Stimulated activated CD8-positive, alpha-beta memory T cell treated with anti-CD3 and anti-CD28 coated beads, Interleukin-7, amount 100 ng/mL, for 1 hour (primary cell): ENCODE measurements around the gene TBXAS1.
"Not testable (repeated sequence)": the region's sequence is repeated elsewhere in the genome, so short reads cannot be mapped to it uniquely, and the experiment has no call there.

Experiments used
- DNase-seq, 2 donors: peaks; one replicate each; pipeline ENCODE4 v3.0.0-alpha.2; 2020; ENCODE audit warnings: low read depth in 2 of 2

The TBXAS1 gene

DNA sequence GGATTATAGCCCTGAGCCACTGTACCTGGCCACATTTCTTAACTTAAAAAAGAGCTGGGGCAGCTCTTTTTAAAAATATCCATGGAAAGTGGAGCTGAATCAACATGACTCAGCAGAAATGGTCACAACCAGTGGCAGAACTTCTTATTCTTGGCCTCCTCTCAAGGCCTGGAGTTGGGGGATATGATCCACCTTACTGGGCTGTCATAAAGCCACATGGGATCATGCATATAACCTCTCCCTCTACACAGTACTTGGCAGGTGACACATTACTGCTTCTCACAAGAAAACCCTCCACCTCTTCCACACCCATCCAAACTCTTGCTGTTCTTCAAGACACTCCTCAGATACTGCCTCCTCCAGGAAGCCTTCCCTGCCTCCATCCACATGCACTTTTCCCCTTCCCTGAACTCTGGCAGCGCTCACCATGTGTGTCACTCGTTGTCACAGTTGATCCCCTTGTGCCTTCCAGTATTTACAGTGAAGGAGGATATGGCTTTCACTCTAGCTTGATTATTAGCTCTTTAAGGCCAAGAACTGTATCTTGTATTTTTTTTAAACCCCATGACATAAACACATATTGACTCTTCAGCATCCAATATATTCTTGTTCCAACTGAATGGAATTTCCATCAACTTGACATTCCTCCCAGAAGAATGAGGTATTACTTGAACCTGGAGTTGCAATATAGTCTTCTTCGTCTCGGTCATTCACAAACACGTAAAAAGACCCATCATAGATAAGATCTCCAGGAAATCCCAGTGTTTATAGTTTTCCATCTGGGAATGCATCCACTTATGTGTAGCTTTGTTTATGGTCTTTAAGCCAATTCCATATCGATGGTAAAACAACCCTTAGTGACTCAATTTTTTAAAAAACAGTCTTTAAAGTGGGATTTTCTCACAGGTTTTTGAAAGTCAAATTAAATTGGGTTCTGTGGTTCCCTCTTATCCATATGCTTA lies 85.5 kb downstream of the TBXAS1 start:
- no peak for DNase-seq

- DNase-seq, result no peak
Measured at GRCh38 chr7:139915268-139915863, 86.3 kb downstream of the TBXAS1 start.

DNA sequence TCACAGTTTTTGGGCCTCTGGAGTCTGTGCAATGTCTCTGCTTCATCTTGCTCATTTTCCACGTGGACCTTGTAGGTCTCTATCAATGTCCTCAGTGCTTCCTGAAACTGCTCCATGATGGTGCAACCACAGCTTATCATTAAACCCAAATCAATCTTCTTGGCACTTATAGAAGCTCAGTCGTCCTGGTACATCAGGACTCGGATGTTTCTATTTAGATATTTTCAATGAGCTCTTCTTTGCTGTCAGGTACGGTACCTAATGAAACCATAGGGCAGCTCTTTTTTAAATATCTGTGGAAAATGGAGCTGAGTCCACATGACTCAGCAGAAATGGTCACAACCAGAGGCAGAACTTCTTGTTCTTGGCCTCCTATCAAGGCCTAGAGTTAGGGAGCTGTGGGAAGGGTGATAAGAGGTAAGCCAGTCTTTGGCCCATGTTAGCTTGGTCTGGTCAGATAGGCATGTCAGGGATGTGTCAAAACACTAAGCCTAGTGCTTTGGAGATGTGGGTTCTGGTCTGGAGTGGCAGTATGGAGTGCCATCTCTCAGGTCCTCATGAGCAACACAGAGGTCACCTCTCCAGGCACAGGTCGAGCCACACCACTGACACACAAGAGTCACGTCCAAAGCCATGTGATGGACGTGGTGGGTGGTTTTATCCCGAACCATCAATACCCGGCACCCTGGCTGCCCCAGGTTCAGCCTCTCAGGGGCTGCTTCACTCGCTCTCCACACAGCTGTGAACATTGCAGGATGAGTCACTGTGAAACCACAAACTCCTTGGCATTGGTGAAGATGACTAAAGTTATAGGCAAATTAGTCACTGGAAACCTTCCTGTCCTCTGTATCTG lies 87.0 kb downstream of the TBXAS1 start:
- DNase-seq, result peak; percentile 16 to 28

GRCh38 chr7:139916717-139917395 lies 87.8 kb downstream of the TBXAS1 start:
- no peak for DNase-seq

DNA sequence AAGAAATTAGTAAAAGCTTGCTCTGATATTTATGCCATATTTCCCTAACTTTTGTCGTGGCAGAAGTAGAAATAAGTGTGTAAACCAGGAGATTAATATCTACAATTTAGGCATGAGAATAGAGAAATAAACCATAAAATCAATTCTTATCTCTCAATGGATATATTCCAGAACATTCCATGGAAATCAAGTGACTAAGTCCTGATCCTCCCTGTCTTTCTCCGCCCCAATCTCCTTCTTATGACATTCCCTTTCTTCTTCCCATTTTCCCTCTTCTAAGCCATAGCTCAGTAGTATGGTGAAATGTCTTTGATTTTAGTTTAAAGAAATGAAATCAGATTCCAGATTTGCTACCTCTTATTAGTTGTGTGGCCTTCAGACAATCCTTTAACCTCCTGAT lies 88.8 kb downstream of the TBXAS1 start:
- no peak for DNase-seq

DNA sequence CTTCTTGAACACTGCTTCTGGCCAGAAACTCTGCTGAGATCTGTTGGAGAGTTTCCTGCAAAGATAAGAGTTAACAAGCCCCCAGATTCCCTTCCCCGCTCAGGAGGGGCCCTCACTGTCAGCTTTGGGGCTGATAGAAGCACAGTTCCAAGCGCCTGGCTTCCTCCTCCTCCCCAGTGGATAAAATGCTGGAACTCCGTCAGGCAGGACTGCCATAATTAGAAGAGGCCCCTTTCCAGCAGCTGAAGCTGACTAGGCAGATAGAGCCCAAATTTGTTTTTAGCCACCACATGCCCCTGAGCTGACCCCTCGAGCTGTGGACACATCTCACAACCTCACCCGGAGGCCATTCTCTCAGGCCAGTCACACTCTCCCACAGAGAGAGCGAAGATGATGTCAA lies 89.4 kb downstream of the TBXAS1 start:
- no peak for DNase-seq

GRCh38 chr7:139923090-139923489 lies 94.0 kb downstream of the TBXAS1 start:
- DNase-seq, result no peak

GRCh38 chr7:139924461-139924860 lies 95.4 kb downstream of the TBXAS1 start:
- no peak for DNase-seq

GRCh38 chr7:139929221-139929620 lies 100.2 kb downstream of the TBXAS1 start:
- DNase-seq, result not testable (repeated sequence)

GRCh38 chr7:139930286-139930965 lies 101.4 kb downstream of the TBXAS1 start:
- no peak for DNase-seq

GRCh38 chr7:139931190-139931934 lies 102.3 kb downstream of the TBXAS1 start:
- no peak for DNase-seq

DNA sequence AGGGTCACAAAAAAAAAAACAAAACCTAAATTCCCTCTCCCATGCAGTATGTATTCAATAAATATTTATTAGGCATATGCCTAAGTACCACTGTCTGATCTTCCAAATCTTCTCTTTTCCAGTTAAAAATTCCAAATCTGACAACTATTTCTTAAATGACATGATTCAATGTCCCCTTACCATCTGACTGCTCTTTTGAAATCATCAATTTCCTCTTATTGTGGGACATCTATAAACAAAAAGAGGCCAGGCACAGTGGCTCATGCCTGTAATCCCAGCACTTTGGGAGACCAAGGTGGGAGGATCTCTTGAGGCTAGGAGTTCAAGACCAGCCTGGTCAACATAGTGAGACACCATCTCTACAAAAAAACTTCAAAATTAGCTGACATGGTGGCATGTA lies 103.5 kb downstream of the TBXAS1 start:
- DNase-seq, result no peak

DNA sequence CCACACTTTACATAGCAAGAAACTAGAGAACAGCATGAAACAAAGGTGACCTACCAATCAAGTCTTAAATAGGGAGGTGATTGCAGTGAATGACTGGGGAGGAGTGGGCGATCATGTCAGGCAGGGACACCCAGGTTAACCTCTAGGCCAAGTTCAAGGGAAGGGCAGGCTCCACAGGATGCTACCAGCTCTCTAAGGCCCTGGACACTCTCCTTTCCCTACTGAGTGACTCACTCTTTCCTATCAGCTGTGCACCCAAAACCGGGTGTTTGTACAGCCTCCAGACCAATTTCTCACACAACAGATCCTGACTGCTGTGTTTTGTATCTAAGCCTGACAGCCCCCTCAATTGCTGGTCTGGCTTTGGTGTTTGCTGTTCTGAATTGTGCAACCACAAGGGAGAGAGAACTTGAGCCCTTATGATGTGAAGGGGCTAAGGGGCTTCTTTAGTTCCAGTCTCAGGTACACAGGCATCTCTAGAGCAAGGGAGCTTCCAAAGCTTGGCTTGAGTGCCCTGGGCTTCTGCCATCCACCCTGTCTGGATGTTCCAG lies 107.8 kb downstream of the TBXAS1 start:
- no peak for DNase-seq

DNA sequence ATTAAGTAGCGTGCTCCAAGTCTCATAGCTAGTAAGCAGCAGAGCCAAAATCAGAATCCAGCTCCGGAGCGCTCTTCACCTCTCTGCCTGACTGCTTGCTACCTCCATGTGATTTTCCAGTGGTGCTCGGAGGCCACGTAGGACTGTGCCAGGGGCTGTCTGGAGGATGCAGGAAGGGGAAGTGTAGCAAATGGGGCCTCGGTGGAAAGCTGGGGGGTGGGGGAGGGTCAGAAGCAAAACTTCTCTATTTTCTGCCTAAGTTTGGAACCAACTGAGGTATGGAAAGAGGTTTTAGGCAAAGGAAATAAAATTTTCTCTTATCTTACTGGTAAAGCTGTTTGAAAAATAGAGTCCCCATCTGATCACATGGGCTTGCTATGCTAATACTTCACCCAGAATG lies 108.7 kb downstream of the TBXAS1 start:
- no peak for DNase-seq

GRCh38 chr7:139940866-139941265 lies 111.8 kb downstream of the TBXAS1 start:
- no peak for DNase-seq

GRCh38 chr7:139941421-139941820 lies 112.4 kb downstream of the TBXAS1 start:
- no peak for DNase-seq

DNA sequence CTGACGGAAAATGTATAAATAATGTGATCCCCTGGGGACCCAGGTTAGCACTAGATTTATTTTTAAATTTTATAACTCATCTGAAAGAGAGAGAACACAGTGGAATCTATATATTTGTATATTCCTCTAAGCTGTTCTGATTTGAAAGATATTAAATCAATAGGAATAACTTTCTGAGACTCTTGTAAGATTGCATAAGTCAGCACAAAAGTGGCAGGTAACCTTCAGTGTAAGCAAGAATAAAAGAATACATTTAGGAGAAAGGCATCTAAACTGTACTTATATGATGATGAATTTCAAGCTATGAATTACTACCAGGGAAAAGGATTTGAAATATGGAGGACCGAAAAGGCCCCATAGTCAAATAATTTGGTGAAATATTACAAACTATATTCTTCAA lies 112.8 kb downstream of the TBXAS1 start:
- no peak for DNase-seq

DNA sequence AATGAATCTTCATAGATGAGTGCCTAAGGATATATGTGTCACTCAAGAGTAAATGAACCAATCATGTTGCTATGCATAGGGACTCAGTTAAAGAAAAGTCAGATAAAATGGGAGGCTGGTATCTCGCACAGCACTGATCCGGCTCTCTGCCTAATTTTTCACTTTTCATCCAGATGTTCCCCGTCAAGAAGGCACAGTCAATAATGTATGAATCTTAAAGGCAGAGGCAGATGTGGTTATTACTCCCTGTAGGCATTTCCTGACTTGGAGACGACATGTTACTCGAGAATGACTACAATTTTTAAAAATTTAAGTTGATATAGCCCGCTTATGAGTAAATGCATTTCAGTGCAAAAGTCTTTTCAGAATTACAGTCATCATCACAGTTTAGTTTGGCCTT lies 113.6 kb downstream of the TBXAS1 start:
- no peak for DNase-seq

GRCh38 chr7:139943401-139943800 lies 114.3 kb downstream of the TBXAS1 start:
- no peak for DNase-seq

- DNase-seq, result no peak
Measured at GRCh38 chr7:139944248-139944647, 115.2 kb downstream of the TBXAS1 start.
